HG02588 (cell line): ENCODE data around the gene TRPV4.
"Not testable (repeated sequence)": the region's sequence is repeated elsewhere in the genome, so short reads cannot be mapped to it uniquely, and the experiment has no call there.

Experiments used
- ATAC-seq: cut with Tn5 transposase; IDR thresholded peaks from one replicate; pipeline ENCODE4 v1.9.1; 2021; ENCODE audit warnings: mild to moderate bottlenecking, moderate library complexity; ENCODE audit not compliant: unreplicated experiment

The TRPV4 gene

GRCh38 chr12:109833307-109834189 lies at the start of gene TRPV4:
TSS of gene TRPV4 (minus strand) at chr12:109833398. CDS start at chr12:109814796, 18,602 bp downstream.
- no peak for ATAC-seq

GRCh38 chr12:109881752-109882151 lies 48.6 kb upstream of the TRPV4 start:
- no peak for ATAC-seq

GRCh38 chr12:109880938-109881337 lies 47.7 kb upstream of the TRPV4 start:
- ATAC-seq: no peak

- ATAC-seq: peak; percentile 89
These were observed 47.1 kb upstream of the TRPV4 start, which contains the start of gene GLTP for GRCh38 chr12:109880043-109880931. TSS of gene GLTP (minus strand) at chr12:109880541. CDS start at chr12:109880374, 167 bp downstream.

GRCh38 chr12:109879351-109880042 lies 46.3 kb upstream of the TRPV4 start:
- ATAC-seq: no peak

GRCh38 chr12:109878749-109879148 lies 45.6 kb upstream of the TRPV4 start:
- ATAC-seq: no peak

- ATAC-seq: no peak
These were observed 45.0 kb upstream of the TRPV4 start for GRCh38 chr12:109878247-109878625.

GRCh38 chr12:109877504-109878246 lies 44.5 kb upstream of the TRPV4 start:
- ATAC-seq: no peak

GRCh38 chr12:109876406-109876805 lies 43.2 kb upstream of the TRPV4 start:
- ATAC-seq: no peak

- ATAC-seq: no peak
These were observed 42.5 kb upstream of the TRPV4 start for GRCh38 chr12:109875572-109876131.

- ATAC-seq: no peak
These were observed 40.5 kb upstream of the TRPV4 start for GRCh38 chr12:109873653-109874052.

- ATAC-seq: no peak
These were observed 38.6 kb upstream of the TRPV4 start for GRCh38 chr12:109871668-109872314.

GRCh38 chr12:109870648-109871047 lies 37.5 kb upstream of the TRPV4 start:
- no peak for ATAC-seq

- ATAC-seq: no peak
These were observed 35.2 kb upstream of the TRPV4 start for GRCh38 chr12:109868182-109869051.

GRCh38 chr12:109864916-109865315 lies 31.7 kb upstream of the TRPV4 start:
- no peak for ATAC-seq

GRCh38 chr12:109863847-109864712 lies 30.9 kb upstream of the TRPV4 start:
- ATAC-seq: no peak

- ATAC-seq: not testable (repeated sequence)
These were observed 29.3 kb upstream of the TRPV4 start for GRCh38 chr12:109862491-109862890.
